ENCODE measurements around the gene IP6K1. TPM values are rescaled to one million over a fixed set of nuclear protein-coding genes. Genes with fewer than 3 reads are reported as not detected.

Gene IP6K1
- total and polyA plus RNA-seq, 2 donors from 2014 or later: 21.7 to 49.6 TPM

- no peaks in the 10 kb centered on the region for H3K9me3 ChIP-seq (ENCODE audit: control insufficient read depth in 2 of 3, insufficient read depth in 1 of 3, low read length in 3 of 3)
- FAIRE-seq: no peak
- peak in 2 of 5 donors; percentile 18 to 82 for DNase-seq
- intact Hi-C loops (cut with DNase I): no loop called here
- H3K27me3 ChIP-seq (ENCODE audit: control insufficient read depth, insufficient read depth, low read length): no peaks in the 10 kb centered on the region
- peaks cover 4 to 52% (median 4%) of the 10 kb centered on the region in 3 donors for H3K4me1 ChIP-seq (ENCODE audit: control insufficient read depth in 2 of 3, insufficient read depth in 2 of 3, low read depth in 1 of 3, low read length in 3 of 3)
- H3K9ac ChIP-seq (ENCODE audit: low read length in 3 of 3): no peak overlapping the region
- peak overlapping the region; percentile 49 to 91 (median 55) for H3K4me3 ChIP-seq (ENCODE audit: low read length in 3 of 3)
- H3K36me3 ChIP-seq (ENCODE audit: control insufficient read depth in 2 of 3, insufficient read depth in 3 of 3, low read length in 3 of 3): peaks cover 0 to 4% (median 0%) of the 10 kb centered on the region in 3 donors
- peak overlapping the region; percentile 57 to 95 for H3K27ac ChIP-seq (ENCODE audit: low read depth in 2 of 2, low read length in 2 of 2)
- no peak for TF ChIP-seq CTCF (IDR thresholded peaks at IDR 0.05; ENCODE audit: borderline replicate concordance, extremely low read depth, insufficient read depth)
These were observed 18.0 kb upstream of the IP6K1 start for GRCh38 chr3:49804141-49805041.

DNA sequence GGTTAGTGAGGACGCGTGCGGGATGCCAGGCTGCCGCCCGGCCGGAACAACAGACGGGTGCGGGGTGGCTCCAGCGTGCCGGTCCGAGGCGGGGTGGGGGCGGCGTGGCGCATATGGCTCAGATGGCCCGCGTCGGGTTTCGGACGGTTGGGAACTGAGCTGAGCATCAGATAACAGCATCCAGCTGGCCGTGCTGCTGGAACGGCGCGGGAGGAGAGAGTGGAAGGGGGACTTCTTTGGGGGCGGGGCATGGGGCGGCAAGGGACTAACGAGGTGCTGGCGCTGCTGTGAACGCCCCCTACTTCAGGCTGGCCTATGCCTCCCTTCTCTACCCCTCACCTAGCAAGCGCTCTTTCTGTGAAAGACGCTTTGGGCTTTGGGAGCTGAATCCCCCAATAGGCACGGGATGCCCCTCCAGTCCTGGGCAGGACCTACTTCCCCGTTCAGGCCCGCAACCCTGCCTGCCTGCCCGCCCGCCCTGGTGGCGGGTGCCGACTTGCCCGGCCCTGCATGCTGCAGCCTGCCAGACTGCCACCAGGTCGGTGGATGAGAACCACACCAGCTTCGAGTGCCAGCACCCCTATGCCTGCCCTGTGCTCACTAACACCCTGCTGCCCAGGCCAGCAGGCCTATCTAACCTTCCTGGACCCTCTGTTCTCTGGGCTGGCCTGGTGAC lies 17.3 kb upstream of the IP6K1 start:
- Histone ChIP-seq H3K27ac (ENCODE audit: low read depth in 2 of 2, low read length in 2 of 2) (peak overlapping the region; percentile 67 to 82), H3K27me3 (ENCODE audit: control insufficient read depth, insufficient read depth, low read length) (no peaks in the 10 kb centered on the region), H3K4me3 (ENCODE audit: low read length in 3 of 3) (peak overlapping the region; percentile 49 to 91 (median 55)), H3K4me1 (ENCODE audit: control insufficient read depth in 2 of 3, insufficient read depth in 2 of 3, low read depth in 1 of 3, low read length in 3 of 3) (peaks cover 4 to 46% (median 4%) of the 10 kb centered on the region in 3 donors), H3K36me3 (ENCODE audit: control insufficient read depth in 2 of 3, insufficient read depth in 3 of 3, low read length in 3 of 3) (no peaks in the 10 kb centered on the region), H3K9me3 (ENCODE audit: control insufficient read depth in 2 of 3, insufficient read depth in 1 of 3, low read length in 3 of 3) (no peaks in the 10 kb centered on the region), H3K9ac (ENCODE audit: low read length in 3 of 3) (peak overlapping the region; percentile 16 to 40 (median 29))
- intact Hi-C loops (cut with DNase I): no loop called here
- FAIRE-seq (no peak), DNase-seq (peak in 3 of 5 donors; percentile 77 to 92 (median 78))
- no peak for TF ChIP-seq CTCF (IDR thresholded peaks at IDR 0.05; ENCODE audit: borderline replicate concordance, extremely low read depth, insufficient read depth)

DNA sequence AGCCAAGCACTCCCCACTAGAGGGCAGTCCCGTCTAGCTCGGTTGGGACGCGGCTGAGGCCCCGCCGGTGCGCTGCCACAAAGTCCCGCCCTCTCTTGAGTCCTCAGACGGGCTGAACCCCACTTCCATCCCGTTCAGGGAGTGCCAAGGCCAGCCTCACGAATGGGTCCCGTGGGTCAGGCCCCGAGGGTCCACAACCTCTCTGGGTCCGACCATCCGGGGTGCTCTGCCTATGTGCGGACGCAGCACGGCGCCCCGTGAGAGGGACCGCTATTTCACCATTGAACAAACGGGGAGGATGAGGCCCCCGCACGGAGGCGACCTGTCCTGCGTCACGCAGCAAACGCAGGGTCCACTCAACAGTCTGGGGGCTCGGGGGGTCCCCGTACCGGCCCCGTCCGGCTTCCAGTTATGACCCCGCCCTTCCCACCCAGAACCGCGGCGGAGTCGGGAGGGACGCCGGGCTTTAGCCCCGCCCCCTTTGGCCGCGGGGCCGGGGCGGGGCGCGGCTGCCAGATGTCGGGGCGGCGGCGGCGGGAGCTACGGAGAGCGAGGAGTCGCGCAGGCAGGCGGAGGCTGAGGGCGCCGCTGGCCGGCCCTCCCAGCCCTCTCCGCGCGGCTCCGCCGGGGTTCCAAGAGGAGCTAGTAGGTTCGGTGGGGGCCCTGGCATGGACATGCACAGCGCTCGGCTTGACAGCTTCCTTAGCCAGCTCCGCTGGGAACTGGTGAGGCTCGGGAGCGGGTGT lies 16.6 kb upstream of the IP6K1 start, which contains the start of gene INKA1:
TSS of gene INKA1 (plus strand) at position 543 of the 746 bp plus-strand sequence. CDS start at position 675, 132 bp downstream.
- H3K27me3 ChIP-seq (ENCODE audit: control insufficient read depth, insufficient read depth, low read length): no peaks in the 10 kb centered on the region
- DNase-seq (peak; percentile 88 to 96 (median 93)), FAIRE-seq (no peak)
- H3K9me3 ChIP-seq (ENCODE audit: control insufficient read depth in 2 of 3, insufficient read depth in 1 of 3, low read length in 3 of 3): no peaks in the 10 kb centered on the region
- H3K4me3 ChIP-seq (ENCODE audit: low read length in 3 of 3): peak within 1 kb of the TSS; percentile 59 to 91 (median 86)
- no peaks in the 10 kb centered on the region for H3K36me3 ChIP-seq (ENCODE audit: control insufficient read depth in 2 of 3, insufficient read depth in 3 of 3, low read length in 3 of 3)
- peak within 1 kb of the TSS; percentile 87 to 93 for H3K27ac ChIP-seq (ENCODE audit: low read depth in 2 of 2, low read length in 2 of 2)
- peaks cover 1 to 41% (median 4%) of the 10 kb centered on the region in 3 donors for H3K4me1 ChIP-seq (ENCODE audit: control insufficient read depth in 2 of 3, insufficient read depth in 2 of 3, low read depth in 1 of 3, low read length in 3 of 3)
- intact Hi-C loops (cut with DNase I): no loop called here
- peak within 1 kb of the TSS; percentile 35 to 68 (median 40) for H3K9ac ChIP-seq (ENCODE audit: low read length in 3 of 3)
- TF ChIP-seq CTCF (IDR thresholded peaks at IDR 0.05; ENCODE audit: borderline replicate concordance, extremely low read depth, insufficient read depth): peak; percentile 96

All from kidney (tissue), 14 donors.